Measurements from ENCODE around the gene RNF151.
A peak's percentile ranks its signal among the peaks of the same experiment; 100 is the strongest.
"Not testable (repeated sequence)": the region's sequence is repeated elsewhere in the genome, so short reads cannot be mapped to it uniquely, and the experiment has no call there.

The RNF151 gene

DNA sequence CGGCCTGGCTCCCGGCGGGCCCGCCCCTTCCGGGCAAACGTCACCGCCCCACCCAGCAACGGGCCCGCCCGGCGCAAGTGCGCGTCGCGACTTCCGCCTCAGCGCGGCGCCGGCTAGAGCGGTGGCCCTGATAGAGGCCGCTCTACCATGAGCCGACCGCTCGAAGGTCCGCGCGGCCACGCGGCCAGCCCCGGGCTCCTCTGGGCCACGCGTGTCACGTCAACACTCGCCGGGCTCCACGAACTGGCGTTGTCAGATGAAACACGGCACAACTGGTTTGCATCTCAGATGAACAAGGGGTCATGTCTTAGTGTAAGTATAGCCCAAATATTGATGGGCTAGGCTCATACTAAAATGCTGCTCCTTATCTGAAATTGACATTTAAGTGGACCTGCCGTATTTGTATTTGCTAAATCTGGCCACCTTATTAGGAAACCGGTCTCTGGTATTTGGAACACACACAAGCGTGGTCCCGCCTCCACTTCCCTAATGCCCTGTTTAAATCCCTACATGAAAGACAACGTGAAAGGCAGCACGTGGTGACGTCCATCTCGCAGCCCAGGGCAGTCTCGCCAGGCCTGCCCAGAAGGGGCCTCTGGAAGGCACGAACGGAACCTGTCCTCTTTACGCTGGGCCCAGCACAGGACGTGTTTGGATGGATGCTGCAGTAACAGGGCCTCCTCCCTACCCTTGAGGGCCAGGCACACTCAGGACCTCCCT, 43.3 kb downstream of the RNF151 start, which contains the start of gene ZNF598:
TSS of gene ZNF598 (minus strand) at position 31 of the 720 bp plus-strand sequence.
- peak; percentile 83 for DNase-seq

DNA sequence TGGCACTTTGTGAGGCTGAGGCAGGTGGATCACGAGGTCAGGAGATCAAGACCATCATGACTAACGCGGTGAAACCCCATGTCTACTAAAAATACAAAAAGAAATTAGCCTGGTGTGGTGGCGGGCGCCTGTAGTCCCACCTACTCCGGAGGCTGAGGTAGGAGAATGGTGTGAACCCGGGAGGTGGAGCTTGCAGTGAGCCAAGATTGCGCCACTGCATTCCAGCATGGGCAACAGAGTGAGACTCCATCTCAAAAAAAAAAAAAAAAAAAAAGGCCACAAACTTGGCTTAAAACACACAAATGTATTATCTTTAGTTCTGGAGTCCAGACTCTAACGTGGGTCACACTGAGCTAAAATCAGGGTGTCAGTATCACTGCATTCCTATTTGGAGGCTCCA, 45.1 kb downstream of the RNF151 start:
- DNase-seq = not testable (repeated sequence)

GRCh38 chr16:2013527-2013926, 46.9 kb downstream of the RNF151 start:
- DNase-seq = no peak

DNA sequence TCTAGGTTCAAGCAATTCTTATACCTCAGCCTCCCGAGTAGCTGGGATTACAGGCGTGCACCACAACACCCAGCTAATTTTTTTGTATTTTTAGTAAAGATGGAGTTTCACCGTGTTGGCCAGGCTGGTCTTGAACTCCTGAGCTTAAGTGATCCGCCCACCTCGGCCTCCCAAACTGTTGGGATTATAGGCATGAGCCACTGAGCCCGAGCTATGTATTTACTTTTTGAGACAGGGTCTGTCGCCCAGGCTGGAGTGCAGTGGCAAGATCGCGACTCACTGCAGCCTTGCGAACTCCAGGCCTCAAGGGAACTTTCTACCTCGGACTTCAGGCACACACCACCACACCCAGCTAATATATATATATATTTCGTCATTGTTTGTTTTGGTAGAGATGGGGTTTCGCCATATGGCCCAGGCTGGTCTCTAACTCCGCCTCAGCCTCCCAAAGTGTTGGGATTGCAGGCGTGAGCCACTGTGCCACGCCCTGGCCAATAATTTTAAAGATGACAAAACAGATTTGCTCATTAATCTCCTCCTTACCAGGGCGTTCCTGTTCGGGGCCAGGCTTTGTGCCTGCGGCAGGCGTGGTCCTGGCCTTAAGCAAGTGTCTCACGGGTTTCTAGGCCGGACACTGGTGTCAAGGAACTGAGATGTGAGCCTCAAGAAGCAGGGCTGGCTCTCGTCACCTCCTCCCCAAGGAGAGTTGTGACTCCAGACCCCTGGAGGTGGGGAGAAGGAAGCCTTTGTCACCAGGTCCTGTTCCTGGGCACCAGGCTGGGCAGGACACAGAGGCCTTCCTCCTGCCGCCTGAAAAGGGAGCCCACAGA, 48.7 kb downstream of the RNF151 start:
- DNase-seq = no peak

DNA sequence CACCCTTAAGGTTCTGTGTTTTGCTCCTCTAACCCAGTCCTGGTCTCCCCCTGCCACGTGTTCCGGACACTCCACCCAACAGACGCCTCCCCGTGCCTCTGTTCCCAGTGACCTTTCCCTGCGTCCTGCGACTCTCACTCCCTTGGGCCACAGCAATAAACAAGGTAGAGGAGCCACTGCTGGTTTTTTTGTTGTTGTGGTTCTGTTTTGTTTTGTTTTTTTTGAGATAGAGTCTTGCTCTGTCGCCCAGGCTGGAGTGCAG, 49.2 kb downstream of the RNF151 start:
- DNase-seq = no peak

DNA sequence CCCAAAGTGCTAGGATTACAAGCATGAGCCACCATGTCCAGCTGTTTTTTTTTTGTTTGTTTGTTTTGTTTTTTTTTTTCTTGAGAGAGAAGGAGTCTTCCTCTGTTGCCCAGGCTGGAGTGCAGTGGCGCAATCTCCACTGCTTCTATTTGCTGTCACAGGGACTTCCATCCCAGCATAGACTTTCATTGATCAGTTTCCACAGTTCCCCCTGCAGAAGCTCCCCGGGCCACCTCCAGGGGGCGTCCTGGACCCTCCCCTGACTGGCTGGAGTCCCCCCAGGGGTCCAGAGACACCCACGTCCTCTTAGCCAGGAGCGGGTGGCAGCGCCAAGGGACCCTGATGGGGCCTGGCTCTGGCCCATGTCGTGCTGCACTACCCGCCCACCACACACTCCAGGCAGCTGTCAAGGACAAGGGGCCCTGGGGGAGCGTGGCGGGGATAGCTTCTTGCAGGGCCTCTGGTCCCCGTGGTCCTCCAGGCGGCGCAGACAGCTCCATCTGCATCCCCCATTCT, 49.8 kb downstream of the RNF151 start:
- peak; percentile 39 for DNase-seq
